Spinal cord (tissue), 10 donors: ENCODE results near the gene IRF3. TPM values are rescaled to one million over a fixed set of nuclear protein-coding genes. Genes with fewer than 3 reads are reported as not detected.

ENCODE experiments used
- DNase-seq, 6 donors: peaks; one replicate each; pipeline versions ENCODE4 v3.0.0 to v3.0.0-alpha.2; 2013 to 2015; ENCODE audit warnings: low spot score in 6 of 6, low read depth in 4 of 6
- H3K27ac ChIP-seq: one replicate; pipeline ENCODE4 v1.5.1; 2013; ENCODE audit warnings: low read depth, low read length, control low read depth
- H3K27me3 ChIP-seq: one replicate; pipeline ENCODE4 v1.6.1; 2013; ENCODE audit warnings: low read length; ENCODE audit not compliant: control insufficient read depth, insufficient read depth
- H3K36me3 ChIP-seq: one replicate; pipeline ENCODE4 v1.6.1; 2013; ENCODE audit warnings: low read length; ENCODE audit not compliant: control insufficient read depth, insufficient read depth
- H3K4me1 ChIP-seq: one replicate; pipeline ENCODE4 v1.6.1; 2013; ENCODE audit warnings: low read length; ENCODE audit not compliant: control insufficient read depth, insufficient read depth
- H3K4me3 ChIP-seq: one replicate; pipeline ENCODE4 v1.5.1; 2013; ENCODE audit warnings: low read depth, low read length, control low read depth
- H3K9me3 ChIP-seq: one replicate; pipeline ENCODE4 v1.6.1; 2013; ENCODE audit warnings: low read length; ENCODE audit not compliant: control insufficient read depth, insufficient read depth
- WGBS: methylation state at CpG from one replicate; pipeline ENCODE4 v1.1.5; 2013; ENCODE audit warnings: missing lambda C conversion rate; ENCODE audit not compliant: insufficient coverage; 5-methylcytosine and 5-hydroxymethylcytosine counted together
- polyA plus RNA-seq, 2 donors: library from polyadenylated mRNA; unstranded; fragments of 120-200 nt; gene quantifications; one replicate each; pipeline ENCODE4 v1.2.1, GENCODE V29; 2013; ENCODE audit not compliant: insufficient read length in 2 of 2
- small RNA-seq: library from RNA; depleted of rRNA; stranded (forward); fragments of <200 nt; gene quantifications from one replicate; pipeline ENCODE3, GENCODE V24; 2014; ENCODE audit warnings: low replicate concordance
- total RNA-seq, 2 donors: library from RNA; depleted of rRNA in 1 of 2; stranded (reverse); fragments of 120-200 nt in 1 of 2; fragments of >200 nt in 1 of 2; gene quantifications; one replicate each; pipeline versions ENCODE4 v1.2.3 to v1.2.4, GENCODE V29; 2013 to 2014
- donor health status: healthy.

The IRF3 gene
- total and polyA plus RNA-seq, 4 donors: 21.8 to 63.9 (median 45.3) TPM

DNA sequence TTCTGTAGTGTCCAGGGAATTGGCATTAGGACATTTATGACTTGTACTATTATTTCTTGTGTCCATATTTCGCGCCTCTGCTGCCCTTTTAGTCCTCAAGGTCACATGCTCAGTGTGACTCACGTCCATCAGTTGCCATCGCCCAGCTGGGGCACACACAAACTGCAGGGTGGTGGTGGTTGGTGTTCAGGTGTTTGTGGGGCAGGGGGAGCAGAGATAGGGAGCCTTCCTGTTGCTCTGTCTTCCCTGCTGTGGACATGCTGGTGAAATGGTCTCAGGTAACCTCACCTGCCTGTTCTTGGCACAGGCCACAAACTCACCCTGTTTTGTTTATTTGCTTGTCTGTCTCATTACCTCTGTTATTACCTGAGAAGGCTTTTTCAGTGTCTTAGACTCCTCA lies 52.3 kb downstream of the IRF3 start:
- Histone ChIP-seq H3K27ac (no peak overlapping the region), H3K36me3 (peaks cover 91% of the 10 kb centered on the region), H3K9me3 (no peaks in the 10 kb centered on the region), H3K4me1 (no peaks in the 10 kb centered on the region), H3K27me3 (no peaks in the 10 kb centered on the region), H3K4me3 (no peak overlapping the region)
- WGBS: 97% methylated on average over 4 of the region's 4 CpGs
- DNase-seq: no peak

Small RNA genes within 50 kb of the gene (small RNA-seq; reads per million reads assigned to genes)
- gene MIR5088: not detected

Other genes with a start within 250 kb of the IRF3 start
- gene PTH2, start 242.4 kb downstream of the IRF3 start, total RNA-seq: not detected
- gene PTH2, start 242.4 kb downstream of the IRF3 start, polyA plus RNA-seq: not detected
- not detected for gene GFY, start 240.5 kb downstream of the IRF3 start, total RNA-seq
- under 1 TPM; 0.54 TPM for gene GFY, start 240.5 kb downstream of the IRF3 start, polyA plus RNA-seq
- gene SLC17A7, start 224.3 kb downstream of the IRF3 start, total RNA-seq: 1 to 10 TPM in 1 of 2 donors, under 1 TPM in 1; 0.55 to 4.2 TPM
- 1 to 10 TPM in 1 of 2 donors, under 1 TPM in 1; 0.51 to 1.1 TPM for gene SLC17A7, start 224.3 kb downstream of the IRF3 start, polyA plus RNA-seq
- 10 to 100 TPM; 56.6 to 96.3 TPM for gene PIH1D1, start 214.0 kb downstream of the IRF3 start, total RNA-seq
- 10 to 100 TPM; 71.5 to 81.6 TPM for gene PIH1D1, start 214.0 kb downstream of the IRF3 start, polyA plus RNA-seq
- gene ALDH16A1, start 212.6 kb downstream of the IRF3 start, total RNA-seq: 10 to 100 TPM; 15.7 to 22.3 TPM
- gene ALDH16A1, start 212.6 kb downstream of the IRF3 start, polyA plus RNA-seq: 10 to 100 TPM; 16.1 to 18.2 TPM
- 1 to 10 TPM; 1.2 to 4.1 TPM for gene FLT3LG, start 191.6 kb downstream of the IRF3 start, total RNA-seq
- 1 to 10 TPM; 4.8 to 5.2 TPM for gene FLT3LG, start 191.6 kb downstream of the IRF3 start, polyA plus RNA-seq
- 1,000 to 10,000 TPM; 1,320 to 2,994 TPM for gene RPL13A, start 178.2 kb downstream of the IRF3 start, total RNA-seq
- gene RPL13A, start 178.2 kb downstream of the IRF3 start, polyA plus RNA-seq: 1,000 to 10,000 TPM; 1,955 to 2,049 TPM
- gene RPS11, start 169.4 kb downstream of the IRF3 start, total RNA-seq: 1,000 to 10,000 TPM; 1,713 to 3,396 TPM
- gene RPS11, start 169.4 kb downstream of the IRF3 start, polyA plus RNA-seq: 1,000 to 10,000 TPM; 1,893 to 1,945 TPM
- gene FCGRT, start 153.2 kb downstream of the IRF3 start, total RNA-seq: 100 to 1,000 TPM in 1 of 2 donors, 10 to 100 TPM in 1; 67.9 to 339 TPM
- 100 to 1,000 TPM in 1 of 2 donors, 10 to 100 TPM in 1; 80.2 to 131 TPM for gene FCGRT, start 153.2 kb downstream of the IRF3 start, polyA plus RNA-seq
- 10 to 100 TPM; 24.9 to 85.2 TPM for gene RCN3, start 137.9 kb downstream of the IRF3 start, total RNA-seq
- gene RCN3, start 137.9 kb downstream of the IRF3 start, polyA plus RNA-seq: 10 to 100 TPM; 14.5 to 36.5 TPM
- gene NOSIP, start 85.3 kb downstream of the IRF3 start, total RNA-seq: 10 to 100 TPM; 32.2 to 86.1 TPM
- gene NOSIP, start 85.3 kb downstream of the IRF3 start, polyA plus RNA-seq: 10 to 100 TPM; 63.9 to 67.4 TPM
- gene PRRG2, start 84.5 kb downstream of the IRF3 start, total RNA-seq: under 1 TPM; 0.79 to 0.83 TPM
- 1 to 10 TPM in 1 of 2 donors, under 1 TPM in 1; 0.78 to 1.5 TPM for gene PRRG2, start 84.5 kb downstream of the IRF3 start, polyA plus RNA-seq
- gene PRR12, start 74.7 kb downstream of the IRF3 start, total RNA-seq: 1 to 10 TPM; 6.6 to 8.2 TPM
- gene PRR12, start 74.7 kb downstream of the IRF3 start, polyA plus RNA-seq: 10 to 100 TPM; 37.7 to 42.3 TPM
- gene RRAS, start 25.7 kb downstream of the IRF3 start, total RNA-seq: 10 to 100 TPM in 1 of 2 donors, 1 to 10 TPM in 1; 4.7 to 16.7 TPM
- gene RRAS, start 25.7 kb downstream of the IRF3 start, polyA plus RNA-seq: 10 to 100 TPM; 13.4 to 16.7 TPM
- gene SCAF1, start 23.6 kb downstream of the IRF3 start, total RNA-seq: 10 to 100 TPM; 11.8 to 12.2 TPM
- 10 to 100 TPM; 66.3 to 70.8 TPM for gene SCAF1, start 23.6 kb downstream of the IRF3 start, polyA plus RNA-seq
- 1 to 10 TPM in 1 of 2 donors, under 1 TPM in 1; 0.89 to 7.6 TPM for gene BCL2L12, start 76 bp upstream of the IRF3 start, total RNA-seq
- 10 to 100 TPM in 1 of 2 donors, 1 to 10 TPM in 1; 8.2 to 15.0 TPM for gene BCL2L12, start 76 bp upstream of the IRF3 start, polyA plus RNA-seq
- 100 to 1,000 TPM; 150 to 186 TPM for gene PRMT1, start 11.4 kb upstream of the IRF3 start, total RNA-seq
- gene PRMT1, start 11.4 kb upstream of the IRF3 start, polyA plus RNA-seq: 100 to 1,000 TPM; 221 to 249 TPM
- gene ADM5, start 23.7 kb upstream of the IRF3 start, total RNA-seq: under 1 TPM; 0.69 to 0.88 TPM
- 1 to 10 TPM; 3.1 to 3.3 TPM for gene ADM5, start 23.7 kb upstream of the IRF3 start, polyA plus RNA-seq
- gene CPT1C, start 25.3 kb upstream of the IRF3 start, total RNA-seq: 10 to 100 TPM; 23.2 to 32.4 TPM
- gene CPT1C, start 25.3 kb upstream of the IRF3 start, polyA plus RNA-seq: 100 to 1,000 TPM; 110 to 128 TPM
- under 1 TPM; 0.10 to 0.50 TPM for gene TSKS, start 97.4 kb upstream of the IRF3 start, total RNA-seq
- under 1 TPM; 0.35 to 0.47 TPM for gene TSKS, start 97.4 kb upstream of the IRF3 start, polyA plus RNA-seq
- gene AP2A1, start 101.1 kb upstream of the IRF3 start, total RNA-seq: 10 to 100 TPM; 58.5 to 61.6 TPM
- 100 to 1,000 TPM; 151 to 156 TPM for gene AP2A1, start 101.1 kb upstream of the IRF3 start, polyA plus RNA-seq
- 10 to 100 TPM; 17.2 to 29.0 TPM for gene FUZ, start 147.4 kb upstream of the IRF3 start, total RNA-seq
- 10 to 100 TPM; 32.6 to 35.0 TPM for gene FUZ, start 147.4 kb upstream of the IRF3 start, polyA plus RNA-seq
- 10 to 100 TPM; 16.7 to 21.8 TPM for gene MED25, start 152.4 kb upstream of the IRF3 start, total RNA-seq
- 10 to 100 TPM; 64.7 to 68.2 TPM for gene MED25, start 152.4 kb upstream of the IRF3 start, polyA plus RNA-seq
- 100 to 1,000 TPM in 1 of 2 donors, 10 to 100 TPM in 1; 62.2 to 220 TPM for gene PTOV1, start 185.3 kb upstream of the IRF3 start, total RNA-seq
- 100 to 1,000 TPM; 420 to 438 TPM for gene PTOV1, start 185.3 kb upstream of the IRF3 start, polyA plus RNA-seq
- 10 to 100 TPM; 22.2 to 47.1 TPM for gene PNKP, start 201.7 kb upstream of the IRF3 start, total RNA-seq
- 10 to 100 TPM; 53.5 to 87.1 TPM for gene PNKP, start 201.7 kb upstream of the IRF3 start, polyA plus RNA-seq
- gene AKT1S1, start 211.5 kb upstream of the IRF3 start, total RNA-seq: 1 to 10 TPM; 3.8 to 9.0 TPM
- 10 to 100 TPM; 43.0 to 43.8 TPM for gene AKT1S1, start 211.5 kb upstream of the IRF3 start, polyA plus RNA-seq
- gene TBC1D17, start 211.8 kb upstream of the IRF3 start, total RNA-seq: 10 to 100 TPM in 1 of 2 donors, 1 to 10 TPM in 1; 9.6 to 13.9 TPM
- 10 to 100 TPM; 67.2 to 78.6 TPM for gene TBC1D17, start 211.8 kb upstream of the IRF3 start, polyA plus RNA-seq
- gene IL4I1, start 231.0 kb upstream of the IRF3 start, total RNA-seq: under 1 TPM; 0.30 to 0.33 TPM
- 1 to 10 TPM in 1 of 2 donors, under 1 TPM in 1; 0.89 to 1.3 TPM for gene IL4I1, start 231.0 kb upstream of the IRF3 start, polyA plus RNA-seq